Measurements from ENCODE around the gene APP. TPM values are rescaled to one million over a fixed set of nuclear protein-coding genes. Genes with fewer than 3 reads are reported as not detected.

APP gene
- total and polyA plus RNA-seq, 2 of the 13 experiments (the other 11 are each of a cell fraction or from before 2014, with no cell fraction given): 70.6 to 262 TPM

GRCh38 chr21:26169061-26169610 lies 1.4 kb downstream of the APP start (continued):
- TF ChIP-seq, protein P1, sequence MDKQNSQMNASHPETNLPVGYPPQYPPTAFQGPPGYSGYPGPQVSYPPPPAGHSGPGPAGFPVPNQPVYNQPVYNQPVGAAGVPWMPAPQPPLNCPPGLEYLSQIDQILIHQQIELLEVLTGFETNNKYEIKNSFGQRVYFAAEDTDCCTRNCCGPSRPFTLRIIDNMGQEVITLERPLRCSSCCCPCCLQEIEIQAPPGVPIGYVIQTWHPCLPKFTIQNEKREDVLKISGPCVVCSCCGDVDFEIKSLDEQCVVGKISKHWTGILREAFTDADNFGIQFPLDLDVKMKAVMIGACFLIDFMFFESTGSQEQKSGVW (CRISPR knock-in tag; IDR thresholded peaks at IDR 0.05; ENCODE audit: borderline replicate concordance): no peak
- TF ChIP-seq HOXD1 (CRISPR knock-in tag; IDR thresholded peaks at IDR 0.05) (no peak), ZNF703 (CRISPR knock-in tag; IDR thresholded peaks at IDR 0.05; ENCODE audit: borderline replicate concordance) (no peak), ZNF878 (CRISPR knock-in tag; IDR thresholded peaks at IDR 0.05) (no peak), POLR2G (IDR thresholded peaks at IDR 0.05; ENCODE audit: low read depth, low read length) (peak; percentile 39; the same call in 1 of the 2 replicates), ZSCAN22 (CRISPR knock-in tag; IDR thresholded peaks at IDR 0.05) (no peak), KLF16 (CRISPR knock-in tag; IDR thresholded peaks at IDR 0.05) (no peak), ZNF296 (CRISPR knock-in tag; conservative IDR thresholded peaks at IDR 0.05) (no peak), ZMYM4 (CRISPR knock-in tag; IDR thresholded peaks at IDR 0.05) (0 out of 2 replicates have a peak, but pooled peaks have one; percentile 12), ZSCAN30 (CRISPR knock-in tag; IDR thresholded peaks at IDR 0.05) (no peak), IRX3 (CRISPR knock-in tag; IDR thresholded peaks at IDR 0.05; ENCODE audit: borderline replicate concordance, low read depth) (no peak), GLI4 (CRISPR knock-in tag; IDR thresholded peaks at IDR 0.05; ENCODE audit: borderline replicate concordance) (no peak), SOX5 (CRISPR knock-in tag; IDR thresholded peaks at IDR 0.05; ENCODE audit: borderline replicate concordance) (no peak), ZNF674 (CRISPR knock-in tag; IDR thresholded peaks at IDR 0.05; ENCODE audit: low read depth) (no peak), AGO1 (IDR thresholded peaks at IDR 0.05; ENCODE audit: low read depth, low read length, poor library complexity, severe bottlenecking) (no peak)
- TF ChIP-seq, protein P2, sequence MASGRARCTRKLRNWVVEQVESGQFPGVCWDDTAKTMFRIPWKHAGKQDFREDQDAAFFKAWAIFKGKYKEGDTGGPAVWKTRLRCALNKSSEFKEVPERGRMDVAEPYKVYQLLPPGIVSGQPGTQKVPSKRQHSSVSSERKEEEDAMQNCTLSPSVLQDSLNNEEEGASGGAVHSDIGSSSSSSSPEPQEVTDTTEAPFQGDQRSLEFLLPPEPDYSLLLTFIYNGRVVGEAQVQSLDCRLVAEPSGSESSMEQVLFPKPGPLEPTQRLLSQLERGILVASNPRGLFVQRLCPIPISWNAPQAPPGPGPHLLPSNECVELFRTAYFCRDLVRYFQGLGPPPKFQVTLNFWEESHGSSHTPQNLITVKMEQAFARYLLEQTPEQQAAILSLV (CRISPR knock-in tag; IDR thresholded peaks at IDR 0.05; ENCODE audit: borderline replicate concordance): no peak
- TF ChIP-seq, protein P3, sequence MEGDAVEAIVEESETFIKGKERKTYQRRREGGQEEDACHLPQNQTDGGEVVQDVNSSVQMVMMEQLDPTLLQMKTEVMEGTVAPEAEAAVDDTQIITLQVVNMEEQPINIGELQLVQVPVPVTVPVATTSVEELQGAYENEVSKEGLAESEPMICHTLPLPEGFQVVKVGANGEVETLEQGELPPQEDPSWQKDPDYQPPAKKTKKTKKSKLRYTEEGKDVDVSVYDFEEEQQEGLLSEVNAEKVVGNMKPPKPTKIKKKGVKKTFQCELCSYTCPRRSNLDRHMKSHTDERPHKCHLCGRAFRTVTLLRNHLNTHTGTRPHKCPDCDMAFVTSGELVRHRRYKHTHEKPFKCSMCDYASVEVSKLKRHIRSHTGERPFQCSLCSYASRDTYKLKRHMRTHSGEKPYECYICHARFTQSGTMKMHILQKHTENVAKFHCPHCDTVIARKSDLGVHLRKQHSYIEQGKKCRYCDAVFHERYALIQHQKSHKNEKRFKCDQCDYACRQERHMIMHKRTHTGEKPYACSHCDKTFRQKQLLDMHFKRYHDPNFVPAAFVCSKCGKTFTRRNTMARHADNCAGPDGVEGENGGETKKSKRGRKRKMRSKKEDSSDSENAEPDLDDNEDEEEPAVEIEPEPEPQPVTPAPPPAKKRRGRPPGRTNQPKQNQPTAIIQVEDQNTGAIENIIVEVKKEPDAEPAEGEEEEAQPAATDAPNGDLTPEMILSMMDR (CRISPR knock-in tag; IDR thresholded peaks at IDR 0.05): no peak
- TF ChIP-seq, protein P4, sequence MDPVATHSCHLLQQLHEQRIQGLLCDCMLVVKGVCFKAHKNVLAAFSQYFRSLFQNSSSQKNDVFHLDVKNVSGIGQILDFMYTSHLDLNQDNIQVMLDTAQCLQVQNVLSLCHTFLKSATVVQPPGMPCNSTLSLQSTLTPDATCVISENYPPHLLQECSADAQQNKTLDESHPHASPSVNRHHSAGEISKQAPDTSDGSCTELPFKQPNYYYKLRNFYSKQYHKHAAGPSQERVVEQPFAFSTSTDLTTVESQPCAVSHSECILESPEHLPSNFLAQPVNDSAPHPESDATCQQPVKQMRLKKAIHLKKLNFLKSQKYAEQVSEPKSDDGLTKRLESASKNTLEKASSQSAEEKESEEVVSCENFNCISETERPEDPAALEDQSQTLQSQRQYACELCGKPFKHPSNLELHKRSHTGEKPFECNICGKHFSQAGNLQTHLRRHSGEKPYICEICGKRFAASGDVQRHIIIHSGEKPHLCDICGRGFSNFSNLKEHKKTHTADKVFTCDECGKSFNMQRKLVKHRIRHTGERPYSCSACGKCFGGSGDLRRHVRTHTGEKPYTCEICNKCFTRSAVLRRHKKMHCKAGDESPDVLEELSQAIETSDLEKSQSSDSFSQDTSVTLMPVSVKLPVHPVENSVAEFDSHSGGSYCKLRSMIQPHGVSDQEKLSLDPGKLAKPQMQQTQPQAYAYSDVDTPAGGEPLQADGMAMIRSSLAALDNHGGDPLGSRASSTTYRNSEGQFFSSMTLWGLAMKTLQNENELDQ (CRISPR knock-in tag; IDR thresholded peaks at IDR 0.05; ENCODE audit: borderline replicate concordance): no peak
- TF ChIP-seq, protein P5, sequence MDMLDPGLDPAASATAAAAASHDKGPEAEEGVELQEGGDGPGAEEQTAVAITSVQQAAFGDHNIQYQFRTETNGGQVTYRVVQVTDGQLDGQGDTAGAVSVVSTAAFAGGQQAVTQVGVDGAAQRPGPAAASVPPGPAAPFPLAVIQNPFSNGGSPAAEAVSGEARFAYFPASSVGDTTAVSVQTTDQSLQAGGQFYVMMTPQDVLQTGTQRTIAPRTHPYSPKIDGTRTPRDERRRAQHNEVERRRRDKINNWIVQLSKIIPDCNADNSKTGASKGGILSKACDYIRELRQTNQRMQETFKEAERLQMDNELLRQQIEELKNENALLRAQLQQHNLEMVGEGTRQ (IDR thresholded peaks at IDR 0.05; ENCODE audit: low read depth, low read length): no peak
- TF ChIP-seq, protein P5 (CRISPR knock-in tag; IDR thresholded peaks at IDR 0.05; ENCODE audit: borderline replicate concordance): no peak

Measured in HepG2 (cell line).